ENCODE measurements around the gene DZIP1L.

- TF ChIP-seq TCF7L2 (IDR thresholded peaks at IDR 0.05; ENCODE audit: low read depth, low read length), result no peak
- no peak for TF ChIP-seq CTCF (IDR thresholded peaks at IDR 0.05)
- no peak for TF ChIP-seq POLR2AphosphoS5 (IDR thresholded peaks at IDR 0.05; ENCODE audit: low read depth, low read length)
- TF ChIP-seq REST (IDR thresholded peaks at IDR 0.05; ENCODE audit: insufficient read depth in 1 of 2, low read depth in 2 of 2, low read length in 1 of 2), result no peak
- no peak for TF ChIP-seq SIN3A (IDR thresholded peaks at IDR 0.05; ENCODE audit: borderline replicate concordance, insufficient read depth, low read depth, low read length)
Measured at GRCh38 chr3:138066972-138067371, 48.4 kb downstream of the DZIP1L start.

Measured in Panc1 (cell line).